PC-9 (cell line): ENCODE measurements around the gene PPP1R9A.

Experiments
- EZH2 ChIP-seq: fragments of 200-600 bp; sonication (generic); IDR thresholded peaks from 2 replicates; pipeline ENCODE4 v1.8.0; 2017; ENCODE audit warnings: antibody characterized with exemption, low read depth
- TF ChIP-seq, protein P1 (sequence below): fragments of 200-600 bp; sonication (generic); conservative IDR thresholded peaks from 2 replicates; pipeline ENCODE4 v1.6.1; 2017; ENCODE audit warnings: mixed run types, antibody characterized with exemption, mild to moderate bottlenecking, moderate library complexity

DNA sequence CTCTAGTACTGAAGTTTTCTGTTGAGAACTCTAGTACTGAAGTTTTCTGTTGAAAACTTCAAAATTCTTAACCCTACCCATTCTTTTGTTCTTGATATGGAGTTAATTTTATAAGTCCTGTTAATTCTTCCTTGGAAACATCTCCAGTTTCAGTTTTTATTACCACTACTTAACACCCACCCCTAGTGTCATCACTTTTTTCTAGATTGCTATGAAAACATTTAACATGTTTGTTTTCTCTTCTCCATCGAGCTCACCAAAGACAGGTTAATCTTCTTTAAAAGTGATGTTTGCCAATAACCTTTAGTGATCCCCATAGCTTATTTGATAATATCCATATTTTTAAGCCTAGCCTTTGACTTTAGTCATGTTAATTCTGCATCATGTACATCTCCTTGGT lies 147.9 kb downstream of the PPP1R9A start:
- TF ChIP-seq EZH2: no peak
- TF ChIP-seq, protein P1, sequence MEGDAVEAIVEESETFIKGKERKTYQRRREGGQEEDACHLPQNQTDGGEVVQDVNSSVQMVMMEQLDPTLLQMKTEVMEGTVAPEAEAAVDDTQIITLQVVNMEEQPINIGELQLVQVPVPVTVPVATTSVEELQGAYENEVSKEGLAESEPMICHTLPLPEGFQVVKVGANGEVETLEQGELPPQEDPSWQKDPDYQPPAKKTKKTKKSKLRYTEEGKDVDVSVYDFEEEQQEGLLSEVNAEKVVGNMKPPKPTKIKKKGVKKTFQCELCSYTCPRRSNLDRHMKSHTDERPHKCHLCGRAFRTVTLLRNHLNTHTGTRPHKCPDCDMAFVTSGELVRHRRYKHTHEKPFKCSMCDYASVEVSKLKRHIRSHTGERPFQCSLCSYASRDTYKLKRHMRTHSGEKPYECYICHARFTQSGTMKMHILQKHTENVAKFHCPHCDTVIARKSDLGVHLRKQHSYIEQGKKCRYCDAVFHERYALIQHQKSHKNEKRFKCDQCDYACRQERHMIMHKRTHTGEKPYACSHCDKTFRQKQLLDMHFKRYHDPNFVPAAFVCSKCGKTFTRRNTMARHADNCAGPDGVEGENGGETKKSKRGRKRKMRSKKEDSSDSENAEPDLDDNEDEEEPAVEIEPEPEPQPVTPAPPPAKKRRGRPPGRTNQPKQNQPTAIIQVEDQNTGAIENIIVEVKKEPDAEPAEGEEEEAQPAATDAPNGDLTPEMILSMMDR: no peak
